Measurements from ENCODE around the gene CRACDL. TPM values are rescaled to one million over a fixed set of nuclear protein-coding genes. Genes with fewer than 3 reads are reported as not detected.
"Not testable (repeated sequence)": the region's sequence is repeated elsewhere in the genome, so short reads cannot be mapped to it uniquely, and the experiment has no call there.

Gene CRACDL
- total RNA-seq, 1 experiment from 2014 or later, result 0.22 TPM

DNA sequence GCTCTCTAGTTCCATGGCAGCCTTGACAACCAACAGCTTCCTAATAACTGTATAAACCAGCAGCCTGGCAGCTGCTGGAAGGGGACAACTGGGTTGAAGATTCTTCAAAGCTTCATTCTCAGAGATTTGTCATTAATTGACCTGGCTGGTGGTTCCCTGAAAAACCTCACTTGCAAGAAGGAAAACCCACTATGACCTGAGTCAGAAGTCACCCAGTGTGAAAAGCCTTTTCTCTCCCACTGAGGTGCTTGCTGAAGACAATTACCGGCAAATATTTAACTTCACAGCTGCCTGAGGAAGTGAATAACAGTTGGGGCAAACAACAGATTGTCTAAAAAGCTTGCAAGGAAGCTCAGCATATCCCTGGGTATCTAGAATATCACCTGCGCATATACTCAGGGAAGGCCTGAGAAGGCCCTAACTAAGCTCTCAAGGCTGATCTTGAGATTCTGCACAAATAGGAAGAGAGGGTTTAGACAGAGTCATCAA, 49.9 kb downstream of the CRACDL start:
- DNase-seq (ENCODE audit: extremely low read depth, low read depth), result no peak

- DNase-seq (ENCODE audit: extremely low read depth, low read depth), result no peak
Measured at GRCh38 chr2:98884658-98885057, 51.4 kb downstream of the CRACDL start.

GRCh38 chr2:98883780-98884211, 52.2 kb downstream of the CRACDL start:
- DNase-seq (ENCODE audit: extremely low read depth, low read depth), result no peak

DNA sequence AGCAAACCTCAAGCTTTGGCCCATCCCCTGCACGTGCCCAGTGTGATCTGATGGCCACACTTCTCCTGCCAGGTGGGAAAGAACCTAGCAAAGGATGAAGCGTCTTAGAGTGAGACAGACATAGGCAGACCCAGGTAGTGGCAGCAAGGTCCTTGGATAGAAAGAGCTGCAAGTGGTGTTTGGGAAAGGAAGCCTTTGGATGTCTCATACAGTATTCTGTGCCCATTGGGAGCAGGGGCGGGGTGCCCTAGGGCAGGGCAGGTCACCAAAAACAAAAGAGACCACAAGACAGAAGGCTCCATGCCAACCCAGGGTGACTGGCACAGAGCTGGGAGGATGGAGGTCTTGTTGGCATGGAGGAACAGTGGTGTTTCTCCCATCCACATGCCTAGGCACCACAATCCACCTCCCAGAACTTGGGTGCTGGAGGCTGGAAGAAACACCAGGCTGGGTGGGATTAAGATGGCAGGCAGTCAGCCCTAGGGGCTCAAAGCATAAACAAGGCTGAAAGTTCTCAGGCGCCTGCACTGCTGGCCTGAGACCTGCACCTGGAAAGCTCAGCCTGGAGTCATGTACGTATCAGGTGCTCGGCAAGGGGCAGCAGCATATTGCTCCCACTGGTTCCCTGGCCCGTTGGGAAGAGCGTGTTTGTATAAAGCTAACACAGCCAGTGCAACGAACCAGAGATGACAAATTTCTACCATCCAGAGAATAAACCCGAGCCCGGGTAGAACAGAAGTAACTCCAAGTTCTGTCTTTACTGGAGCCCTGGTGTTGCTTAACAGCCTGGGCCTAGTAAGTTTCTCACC, 52.9 kb downstream of the CRACDL start:
- DNase-seq (ENCODE audit: extremely low read depth, low read depth), result no peak

- DNase-seq (ENCODE audit: extremely low read depth, low read depth), result no peak
Measured at GRCh38 chr2:98882368-98882767, 53.7 kb downstream of the CRACDL start.

GRCh38 chr2:98881153-98881650, 54.8 kb downstream of the CRACDL start:
- DNase-seq (ENCODE audit: extremely low read depth, low read depth), result no peak

GRCh38 chr2:98880266-98881152, 55.5 kb downstream of the CRACDL start:
- DNase-seq (ENCODE audit: extremely low read depth, low read depth), result no peak

DNA sequence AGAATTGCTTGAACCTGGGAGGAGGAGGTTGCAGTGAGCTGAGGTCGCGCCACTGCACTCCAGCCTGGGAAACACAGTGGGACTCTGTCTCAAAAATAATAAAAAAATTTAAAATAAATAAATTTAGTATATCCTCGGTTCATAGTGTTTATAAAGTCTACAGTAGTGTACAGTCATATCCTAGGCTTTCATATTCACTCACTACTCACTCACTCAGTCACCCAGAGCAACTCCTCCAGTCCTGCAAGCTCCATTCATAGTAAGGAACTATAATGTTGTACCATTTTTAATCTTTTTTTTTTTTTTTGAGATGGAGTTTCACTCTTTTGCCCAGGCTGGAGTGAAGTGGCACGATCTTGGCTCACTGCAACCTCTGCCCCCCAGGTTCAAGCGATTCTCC, 58.4 kb downstream of the CRACDL start:
- not testable (repeated sequence) for DNase-seq (ENCODE audit: extremely low read depth, low read depth)

- DNase-seq (ENCODE audit: extremely low read depth, low read depth), result no peak
Measured at GRCh38 chr2:98876741-98877140, 59.3 kb downstream of the CRACDL start.

DNA sequence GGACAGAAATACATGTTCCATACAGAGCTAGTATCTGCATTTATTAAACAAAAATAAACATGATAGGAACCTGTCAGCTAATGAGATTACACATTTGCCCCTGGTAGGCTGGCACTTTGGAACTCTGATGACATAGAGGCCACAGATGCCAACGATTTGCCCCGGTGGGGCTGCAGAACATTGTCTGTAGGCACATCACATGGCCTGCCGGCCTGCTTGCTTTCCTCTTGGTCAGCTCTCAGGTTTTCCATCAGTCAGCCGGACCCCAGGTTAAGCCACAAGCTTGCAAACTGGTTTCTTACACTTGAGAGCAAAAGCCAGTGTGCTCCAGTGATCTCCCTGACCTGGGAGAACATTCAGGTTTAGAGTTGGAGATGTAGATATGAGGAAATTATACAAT, 60.3 kb downstream of the CRACDL start:
- no peak for DNase-seq (ENCODE audit: extremely low read depth, low read depth)

- no peak for DNase-seq (ENCODE audit: extremely low read depth, low read depth)
Measured at GRCh38 chr2:98875081-98875728, 60.8 kb downstream of the CRACDL start.

DNA sequence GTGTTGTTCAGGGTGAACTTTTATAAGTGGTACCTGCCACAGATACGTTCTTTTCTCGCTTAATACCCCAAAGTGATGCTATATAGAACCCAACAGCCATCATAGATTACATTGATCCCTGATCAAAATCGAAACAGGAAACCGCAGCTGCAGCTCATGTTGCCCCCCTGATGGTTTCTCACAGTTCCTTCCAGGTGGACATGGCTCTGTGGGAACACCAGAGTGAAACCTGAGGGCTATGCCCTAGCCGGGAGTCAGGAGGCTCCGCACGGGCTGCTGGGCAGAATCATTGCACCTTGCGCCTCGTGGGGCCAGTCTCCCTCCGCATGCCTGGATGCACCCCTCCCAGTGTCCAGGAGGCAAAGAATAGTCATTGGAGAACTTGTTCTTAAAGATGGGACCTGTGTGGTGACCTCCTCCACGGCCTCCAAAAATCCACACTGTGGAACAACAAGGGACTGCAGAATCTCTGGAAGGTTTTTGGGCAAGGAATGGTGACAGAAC, 61.8 kb downstream of the CRACDL start:
- DNase-seq (ENCODE audit: extremely low read depth, low read depth), result no peak

DNA sequence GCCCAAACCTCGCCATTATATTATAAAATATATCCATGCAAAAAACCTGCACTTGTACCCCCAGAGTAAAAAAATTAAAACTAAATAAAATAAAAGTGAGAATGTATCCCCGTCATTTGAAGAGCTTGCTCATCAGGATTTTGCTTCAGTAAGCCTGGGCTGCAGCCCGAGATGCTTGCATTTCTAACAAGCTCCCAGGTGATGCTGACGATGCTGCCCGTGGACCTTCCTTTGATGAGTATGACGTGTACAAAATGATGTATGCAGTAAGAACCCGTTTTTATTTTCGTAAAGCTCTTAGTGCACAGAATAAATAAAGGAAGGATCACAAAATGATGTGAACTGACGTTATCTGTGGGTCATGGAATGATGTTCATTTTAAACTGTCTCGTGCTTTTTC, 63.5 kb downstream of the CRACDL start:
- no peak for DNase-seq (ENCODE audit: extremely low read depth, low read depth)

DNA sequence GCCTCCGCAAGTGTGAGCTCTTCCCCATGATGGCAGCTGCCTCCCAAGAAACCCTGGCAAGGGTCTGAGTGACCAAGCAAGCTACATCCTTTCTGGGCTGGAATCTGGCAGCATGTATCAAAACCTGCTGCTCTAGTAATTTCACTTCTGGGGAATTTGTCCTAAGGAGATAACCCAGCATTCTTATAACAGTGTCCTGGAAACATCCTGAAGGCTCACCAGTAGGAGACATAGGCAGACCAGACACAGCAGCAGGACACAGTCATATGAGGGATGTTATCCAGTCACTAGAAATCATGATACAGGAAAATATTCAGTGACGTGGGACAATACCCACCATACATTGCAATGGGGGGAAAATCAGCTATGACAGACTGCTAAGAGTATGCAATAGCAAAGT, 64.5 kb downstream of the CRACDL start:
- no peak for DNase-seq (ENCODE audit: extremely low read depth, low read depth)

DNA sequence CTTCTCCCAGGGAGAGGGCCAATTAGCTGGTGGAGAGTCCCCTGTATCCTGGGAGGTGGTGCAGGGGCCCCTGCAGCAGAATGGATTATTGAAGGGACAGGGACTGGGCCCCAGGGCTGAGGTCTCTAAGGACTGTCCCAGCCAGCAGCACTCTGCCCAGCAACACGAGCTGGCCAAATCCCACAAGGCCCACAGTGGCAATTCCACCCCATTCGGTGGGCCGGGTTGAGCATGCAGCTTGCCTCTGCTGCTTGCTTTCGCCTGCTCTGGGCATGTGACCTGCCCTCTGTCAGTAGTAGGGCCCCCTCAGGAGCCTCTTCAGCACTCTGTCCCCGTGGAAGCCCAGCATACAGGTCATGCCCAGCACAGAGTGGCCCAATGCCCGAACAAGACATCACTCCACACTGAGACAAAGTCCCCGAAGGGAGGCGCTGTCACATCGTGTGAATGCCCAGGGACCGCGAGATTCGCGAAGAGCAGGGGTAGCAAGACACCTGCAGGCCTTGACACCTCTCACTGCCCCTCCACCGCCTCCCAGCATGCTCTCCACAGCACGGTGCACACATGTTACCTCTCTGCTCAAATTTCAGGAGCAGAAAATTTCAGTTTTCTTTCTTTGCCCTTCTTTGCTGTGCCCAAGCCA, 65.4 kb downstream of the CRACDL start:
- DNase-seq (ENCODE audit: extremely low read depth, low read depth), result no peak

- no peak for DNase-seq (ENCODE audit: extremely low read depth, low read depth)
Measured at GRCh38 chr2:98869870-98870269, 66.2 kb downstream of the CRACDL start.

- no peak for DNase-seq (ENCODE audit: extremely low read depth, low read depth)
Measured at GRCh38 chr2:98869272-98869641, 66.8 kb downstream of the CRACDL start.

- DNase-seq (ENCODE audit: extremely low read depth, low read depth), result no peak
Measured at GRCh38 chr2:98868548-98869271, 67.3 kb downstream of the CRACDL start.

DNA sequence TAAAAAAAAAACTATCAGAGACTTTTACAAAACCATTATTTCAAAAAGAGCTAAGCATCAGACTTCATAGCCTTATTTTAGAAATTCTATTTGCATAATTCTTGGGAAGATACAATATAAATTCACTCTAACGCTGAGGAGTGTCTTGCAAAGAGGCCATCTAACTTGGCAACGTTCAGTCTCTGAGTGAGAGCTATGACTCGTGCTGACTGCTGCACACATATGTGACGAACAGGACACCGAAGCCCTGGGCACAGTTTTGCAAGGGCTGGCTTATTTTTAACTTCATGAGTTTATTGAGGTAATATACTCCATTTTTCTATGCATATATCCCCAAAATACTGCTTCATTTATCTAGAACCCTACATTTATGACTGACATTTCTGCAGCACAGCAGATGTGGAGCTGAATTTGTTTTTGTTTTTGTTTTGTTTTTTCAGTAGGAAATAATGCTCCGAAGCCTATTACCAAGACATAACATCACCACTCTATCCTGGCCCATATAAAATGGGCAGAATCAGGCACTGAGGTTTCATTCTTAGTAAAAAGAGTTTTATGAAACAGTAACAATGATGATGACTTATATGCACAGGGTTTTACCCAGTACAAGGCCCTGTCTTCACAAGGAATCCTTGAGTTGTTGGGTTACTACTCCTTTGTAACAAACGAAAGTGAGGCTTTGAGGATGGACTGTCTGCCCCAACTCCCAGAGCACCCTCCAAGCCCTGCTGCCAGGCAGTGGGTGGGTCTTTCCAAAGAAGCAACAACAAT, 68.3 kb downstream of the CRACDL start:
- no peak for DNase-seq (ENCODE audit: extremely low read depth, low read depth)

Data from NCI-H460 (cell line).